OCI-LY7 (cell line): ENCODE data around the gene PIPOX.

Experiments
- EZH2phosphoT487 ChIP-seq: fragments of 200-600 bp; sonication (generic); IDR thresholded peaks from 2 replicates; pipeline ENCODE4 v1.6.1; 2018; ENCODE audit warnings: low read depth, borderline replicate concordance, mild to moderate bottlenecking, mixed run types, antibody characterized with exemption, low read length, moderate library complexity, mixed read lengths
- TF ChIP-seq, protein P1 (sequence below): fragments of 200-600 bp; sonication (generic); conservative IDR thresholded peaks from 2 replicates; pipeline ENCODE4 v1.5.1; 2014; ENCODE audit warnings: mild to moderate bottlenecking, antibody characterized with exemption, low read length, moderate library complexity, mixed read lengths

DNA sequence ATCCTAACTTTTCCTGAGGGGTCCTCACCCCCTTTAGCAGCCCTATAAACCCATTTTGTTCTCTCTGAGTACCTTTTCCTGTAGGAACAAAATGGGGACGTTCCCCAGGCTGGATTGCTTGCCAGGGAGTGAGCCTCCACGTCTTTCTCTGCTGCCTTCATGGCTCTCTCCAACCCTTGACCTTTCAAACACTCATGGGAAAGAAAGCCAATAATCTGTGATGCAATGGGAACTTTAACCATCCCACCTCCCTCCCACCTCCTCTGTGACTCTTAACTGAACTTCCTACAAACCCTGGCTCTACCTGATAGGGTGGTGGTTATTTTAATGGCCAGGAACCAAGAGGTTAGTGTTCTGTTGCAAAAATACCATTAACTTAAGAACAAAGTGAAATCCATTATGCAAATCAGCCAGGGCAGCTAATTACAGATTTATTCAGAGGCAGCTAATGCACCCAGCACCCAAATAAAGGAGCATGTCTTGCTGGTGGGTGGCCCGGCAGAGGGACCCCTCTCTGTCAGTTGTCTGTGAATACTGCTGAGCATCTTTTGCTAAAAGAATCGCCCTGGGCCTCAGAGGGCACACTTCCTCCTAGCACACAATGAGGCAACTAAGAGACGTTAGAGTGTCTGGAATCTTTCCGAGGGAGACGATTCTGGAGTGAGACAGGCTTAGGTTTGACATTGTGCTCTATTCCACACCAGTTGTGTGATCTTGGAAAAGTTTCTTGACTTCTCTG, 3.0 kb downstream of the PIPOX start:
- TF ChIP-seq, protein P1, sequence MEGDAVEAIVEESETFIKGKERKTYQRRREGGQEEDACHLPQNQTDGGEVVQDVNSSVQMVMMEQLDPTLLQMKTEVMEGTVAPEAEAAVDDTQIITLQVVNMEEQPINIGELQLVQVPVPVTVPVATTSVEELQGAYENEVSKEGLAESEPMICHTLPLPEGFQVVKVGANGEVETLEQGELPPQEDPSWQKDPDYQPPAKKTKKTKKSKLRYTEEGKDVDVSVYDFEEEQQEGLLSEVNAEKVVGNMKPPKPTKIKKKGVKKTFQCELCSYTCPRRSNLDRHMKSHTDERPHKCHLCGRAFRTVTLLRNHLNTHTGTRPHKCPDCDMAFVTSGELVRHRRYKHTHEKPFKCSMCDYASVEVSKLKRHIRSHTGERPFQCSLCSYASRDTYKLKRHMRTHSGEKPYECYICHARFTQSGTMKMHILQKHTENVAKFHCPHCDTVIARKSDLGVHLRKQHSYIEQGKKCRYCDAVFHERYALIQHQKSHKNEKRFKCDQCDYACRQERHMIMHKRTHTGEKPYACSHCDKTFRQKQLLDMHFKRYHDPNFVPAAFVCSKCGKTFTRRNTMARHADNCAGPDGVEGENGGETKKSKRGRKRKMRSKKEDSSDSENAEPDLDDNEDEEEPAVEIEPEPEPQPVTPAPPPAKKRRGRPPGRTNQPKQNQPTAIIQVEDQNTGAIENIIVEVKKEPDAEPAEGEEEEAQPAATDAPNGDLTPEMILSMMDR: no peak
- no peak for TF ChIP-seq EZH2phosphoT487
